Measurements from ENCODE around the gene NBPF20.
"Not testable (repeated sequence)": the region's sequence is repeated elsewhere in the genome, so short reads cannot be mapped to it uniquely, and the experiment has no call there.

DNA sequence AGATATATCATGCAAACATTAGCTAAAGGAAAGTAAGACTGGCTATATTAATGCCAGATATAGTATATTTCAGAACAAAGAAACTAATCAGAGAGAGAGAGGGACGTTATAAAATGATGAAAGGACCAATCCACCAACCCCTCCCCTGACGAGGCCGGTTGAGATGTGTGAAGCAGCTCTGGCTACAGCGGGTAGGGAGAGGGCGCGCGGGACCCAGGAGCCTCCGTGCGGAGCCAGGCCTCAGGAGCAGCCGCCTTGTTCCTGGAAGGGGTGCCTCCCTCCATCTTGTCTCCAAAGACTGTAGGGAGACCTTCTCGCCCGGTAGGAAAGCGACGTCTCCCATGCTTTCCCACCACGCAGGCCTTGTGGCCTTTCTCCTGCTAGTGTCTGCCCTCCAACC is 5.4 kb upstream of the NBPF20 start:
- not testable (repeated sequence) for TF ChIP-seq EZH2 (IDR thresholded peaks at IDR 0.05; ENCODE audit: insufficient read depth, poor library complexity, severe bottlenecking); EZH2phosphoT487 (IDR thresholded peaks at IDR 0.05; ENCODE audit: insufficient read depth, low read depth)

Measured in GM23248 (cell line).